Psoas muscle (tissue), 8 donors: Measurements from ENCODE around the gene ZNF595. TPM values are rescaled to one million over a fixed set of nuclear protein-coding genes. Genes with fewer than 3 reads are reported as not detected.

Source experiments
- ATAC-seq, 4 donors: fragments of 200-7000 bp; cut with Tn5 transposase; one replicate each; pipeline ENCODE4 v1.9.1; 2020; ENCODE audit warnings: moderate library complexity in 3 of 4, mild to moderate bottlenecking in 2 of 4
- DNase-seq, 2 donors: peaks; one replicate each; pipeline ENCODE4 v3.0.0-alpha.2; 2020
- H3K27ac ChIP-seq: fragments of 200-600 bp; one replicate; pipeline ENCODE4 v1.8.0; 2022
- H3K27me3 ChIP-seq, 3 donors: fragments of 200-600 bp in 1 of 3; one replicate each; pipeline versions ENCODE4 v1.6.1 to v1.8.0; 2013 to 2022; ENCODE audit warnings: low read length in 2 of 3, mild to moderate bottlenecking in 2 of 3, moderate library complexity in 1 of 3; ENCODE audit not compliant: insufficient read depth in 3 of 3
- H3K36me3 ChIP-seq, 2 donors: fragments of 200-600 bp in 1 of 2; one replicate each; pipeline versions ENCODE4 v1.6.1 to v1.8.0; 2013 to 2022; ENCODE audit warnings: low read depth in 1 of 2, mild to moderate bottlenecking in 1 of 2, moderate library complexity in 1 of 2; ENCODE audit not compliant: insufficient read depth in 1 of 2
- H3K4me1 ChIP-seq: fragments of 200-600 bp; one replicate; pipeline ENCODE4 v1.8.0; 2022
- H3K4me3 ChIP-seq: fragments of 200-600 bp; one replicate; pipeline ENCODE4 v1.8.0; 2022; ENCODE audit warnings: mild to moderate bottlenecking
- H3K9me3 ChIP-seq: fragments of 200-600 bp; one replicate; pipeline ENCODE4 v1.8.0; 2022
- CTCF ChIP-seq: fragments of 200-600 bp; IDR thresholded peaks from one replicate; pipeline ENCODE4 v1.8.0; 2022; ENCODE audit warnings: antibody characterized with exemption
- WGBS, 3 donors: extraction: QIAGEN DNeasy Blood & Tissue Kit; methylation state at CpG; one replicate each; pipeline versions ENCODE4 v1.1.6 to v1.1.7; 2013; 5-methylcytosine and 5-hydroxymethylcytosine counted together
- intact Hi-C, 2 donors: fragments of 100-400 bp; cut with DNase I; formaldehyde crosslinking; loops; one replicate each; pipeline versions ENCODE4 v1.11.0 to v1.14.2; 2022
- polyA plus RNA-seq, 3 donors: library from polyadenylated mRNA; stranded (reverse); fragments of 200-250 nt; gene quantifications; one replicate each; pipeline ENCODE4 v1.2.3, GENCODE V29; 2013
- total RNA-seq, 4 donors: library from RNA; stranded (reverse); fragmentation: NEBNext Ultra II Directional in 2 of 4; extraction: Animal tissue kit (Norgen Biotek cat#: 25700) in 2 of 4; gene quantifications; one replicate each; pipeline versions ENCODE4 v1.2.1 to v1.2.4, GENCODE V29; 2021 to 2023
- donor health status: healthy with polysubstance abuse.
- donor health status: DM: no; HTN: no; CAD: no; lungs with moderate emphysema.
- donor health status: Bipolar disorder and iron deficiency.
- donor health status: healthy.
- donor health status: DM: yes; HTN: yes; CAD: no.
- donor health status: DM: no; HTN: no; CAD: no.
- donor health status: DM: no; HTN: no; CAD: no.
- donor health status: DM: yes; HTN: yes; CAD: no.

The ZNF595 gene
- total and polyA plus RNA-seq, 7 donors, result 2.1 to 13.0 (median 7.4) TPM

GRCh38 chr4:107083-107443, 53.9 kb downstream of the ZNF595 start:
- 11 to 17% (median 12%) methylated on average over 18 to 33 of the region's 33 CpGs for WGBS, 3 donors
- Histone ChIP-seq H3K9me3 (peaks cover 19% of the 10 kb centered on the region), H3K27ac (no peak overlapping the region), H3K4me1 (no peaks in the 10 kb centered on the region), H3K27me3 (peaks cover 4 to 45% (median 32%) of the 10 kb centered on the region in 3 donors), H3K4me3 (peak overlapping the region; percentile 15), H3K36me3 (no peaks in the 10 kb centered on the region)
- intact Hi-C loops, result no loop called here
- DNase-seq (no peak), ATAC-seq (no peak)
- TF ChIP-seq CTCF, result no peak

DNA sequence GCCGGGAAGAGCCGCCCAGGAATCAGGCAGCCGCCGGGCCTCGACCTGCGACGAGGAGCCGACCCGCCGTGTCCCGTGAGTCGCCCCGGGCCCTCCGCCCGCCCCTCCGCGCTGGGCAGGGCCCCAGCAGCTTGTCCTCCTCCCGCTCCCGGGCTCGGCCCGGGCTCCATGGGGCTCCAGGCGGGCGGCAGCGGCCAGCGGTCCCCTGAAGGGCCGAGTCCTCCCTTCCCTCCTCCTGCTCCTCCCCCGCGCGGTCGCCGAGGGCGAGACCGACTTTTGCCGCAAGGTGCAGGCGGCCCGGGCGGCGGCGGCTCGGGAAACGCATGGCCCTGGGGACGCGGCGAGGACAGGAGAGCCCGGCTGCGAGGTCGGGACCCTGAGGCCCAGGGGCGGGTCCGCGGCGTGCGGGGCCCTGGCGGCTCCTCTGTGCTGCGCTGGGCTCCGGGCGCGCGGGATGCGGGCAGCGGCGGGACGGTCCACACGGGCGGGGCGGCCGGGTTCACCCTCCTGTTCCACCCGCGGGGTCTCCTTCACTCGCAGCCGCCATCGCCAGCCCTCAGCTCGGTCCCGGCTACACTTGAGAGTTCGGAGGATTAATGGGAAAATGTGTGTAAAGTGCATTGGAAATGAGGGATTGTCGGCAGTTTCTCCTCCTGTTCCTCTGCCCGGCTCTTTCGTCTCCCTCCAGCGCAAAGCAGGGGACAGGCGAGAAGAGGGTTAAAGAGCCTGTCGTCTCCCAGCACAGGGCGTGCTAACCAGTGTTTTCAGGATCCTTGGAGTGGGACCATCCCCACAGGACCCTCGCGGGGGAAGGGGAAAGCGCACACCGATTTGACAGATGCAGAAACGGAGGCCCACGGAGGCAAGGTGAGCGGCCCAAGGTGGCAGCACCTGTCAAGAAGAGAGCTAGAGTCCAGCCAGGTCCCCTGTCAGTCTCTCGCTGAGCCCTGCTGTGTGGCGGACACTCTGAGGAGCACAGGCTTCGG, 54.6 kb downstream of the ZNF595 start:
- Histone ChIP-seq H3K27ac (no peak overlapping the region), H3K36me3 (no peaks in the 10 kb centered on the region), H3K4me1 (no peaks in the 10 kb centered on the region), H3K4me3 (peak overlapping the region; percentile 15), H3K27me3 (peaks cover 4 to 45% (median 32%) of the 10 kb centered on the region in 3 donors), H3K9me3 (peaks cover 14% of the 10 kb centered on the region)
- no peak for DNase-seq
- no peak for TF ChIP-seq CTCF
- intact Hi-C loops, result no loop called here
- no peak for ATAC-seq
- 5 to 6% (median 5%) methylated on average over 64 to 91 of the region's 91 CpGs for WGBS, 3 donors

DNA sequence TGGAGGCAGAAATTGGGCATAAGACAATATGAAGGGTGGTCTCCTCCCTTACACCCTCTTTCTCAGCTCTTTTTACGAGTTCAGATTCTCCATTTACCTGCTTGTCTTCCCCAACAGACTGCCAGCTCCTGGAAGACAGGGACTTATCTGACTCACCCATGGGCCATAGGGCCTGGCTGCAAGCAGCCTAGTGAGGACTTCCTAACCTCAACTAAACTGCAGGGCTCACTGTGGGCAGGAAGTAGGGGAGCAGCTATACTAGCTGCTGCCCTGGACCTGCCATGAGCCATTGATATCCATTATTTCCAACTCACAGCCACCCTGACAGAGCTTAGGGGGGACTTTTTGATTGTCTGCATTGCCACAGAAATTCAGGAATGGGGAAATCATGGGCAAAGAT, 59.6 kb downstream of the ZNF595 start:
- Histone ChIP-seq H3K4me3 (no peak overlapping the region), H3K36me3 (no peaks in the 10 kb centered on the region), H3K27me3 (peaks cover 0 to 32% (median 18%) of the 10 kb centered on the region in 3 donors), H3K27ac (no peak overlapping the region), H3K9me3 (no peaks in the 10 kb centered on the region), H3K4me1 (no peaks in the 10 kb centered on the region)
- intact Hi-C loops, result no loop called here
- TF ChIP-seq CTCF, result no peak
- ATAC-seq (no peak), DNase-seq (no peak)
- WGBS, 3 donors, result 56 to 68% (median 65%) methylated on average over 1 of the region's 1 CpG

DNA sequence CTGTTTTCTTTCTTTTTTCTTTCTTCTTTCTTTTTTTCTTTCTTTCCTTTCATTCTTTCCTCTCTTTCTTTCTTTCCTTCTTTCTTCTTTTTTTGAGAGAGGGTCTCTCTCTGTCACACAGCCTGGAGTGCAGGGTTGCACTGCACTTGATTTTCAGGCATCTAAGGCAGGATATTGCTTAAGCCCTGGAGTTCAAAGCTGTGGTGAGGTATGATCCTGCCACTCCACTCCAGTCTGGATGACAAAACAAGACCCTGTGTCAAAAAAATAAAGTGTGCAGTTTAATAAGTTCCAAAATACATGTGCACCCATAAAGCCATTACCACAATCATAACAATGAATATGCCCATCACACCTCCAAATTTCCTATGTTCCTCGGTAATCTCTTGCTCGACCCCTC, 60.6 kb downstream of the ZNF595 start:
- no peak for DNase-seq
- H3K27me3 ChIP-seq, result peaks cover 0 to 23% (median 11%) of the 10 kb centered on the region in 3 donors
- 81 to 91% (median 89%) methylated on average over 2 of the region's 2 CpGs for WGBS, 3 donors
- no peaks in the 10 kb centered on the region for H3K36me3 ChIP-seq
- no peak overlapping the region for H3K4me3 ChIP-seq
- intact Hi-C loops, result no loop called here
- TF ChIP-seq CTCF, result no peak
- ATAC-seq, result no peak
- no peak overlapping the region for H3K27ac ChIP-seq
- no peaks in the 10 kb centered on the region for H3K4me1 ChIP-seq
- peaks cover 3% of the 10 kb centered on the region for H3K9me3 ChIP-seq
